Stomach (tissue), 4 donors: Measurements from ENCODE around the gene C14orf180.

Source experiments
- CTCF ChIP-seq, 7 experiments: fragments of 450-650 bp in 4 of 7; fragments of 200-600 bp in 3 of 7; sonication (generic) in 3 of 7; IDR thresholded peaks; one replicate each; pipeline ENCODE4 v1.5.1; 2016 to 2019; ENCODE audit warnings: antibody characterized with exemption in 7 of 7, control low read depth in 2 of 7, mild to moderate bottlenecking in 1 of 7
- EP300 ChIP-seq: sonication (generic); formaldehyde crosslinking; IDR thresholded peaks from one replicate; pipeline ENCODE4 v1.6.1; 2017; ENCODE audit warnings: antibody characterized with exemption

GRCh38 chr14:104584557-104584956, 5.0 kb downstream of the C14orf180 start:
- TF ChIP-seq EP300 = no peak
- TF ChIP-seq CTCF (IDR thresholded peaks at IDR 0.05) = no peak
